ENCODE data around the gene ANXA2.

The ANXA2 gene

GRCh38 chr15:60370105-60370868 lies 27.5 kb downstream of the ANXA2 start:
- no peak for DNase-seq (ENCODE audit: low spot score)

- DNase-seq (ENCODE audit: low spot score) = no peak
These were observed 28.1 kb downstream of the ANXA2 start for GRCh38 chr15:60369696-60370095.

GRCh38 chr15:60364612-60364924 lies 33.2 kb downstream of the ANXA2 start:
- no peak for DNase-seq (ENCODE audit: low spot score)

GRCh38 chr15:60363903-60364611 lies 33.7 kb downstream of the ANXA2 start:
- no peak for DNase-seq (ENCODE audit: low spot score)

- DNase-seq (ENCODE audit: low spot score) = no peak
These were observed 34.7 kb downstream of the ANXA2 start for GRCh38 chr15:60363087-60363549.

- no peak for DNase-seq (ENCODE audit: low spot score)
These were observed 35.3 kb downstream of the ANXA2 start for GRCh38 chr15:60362321-60363086.

- DNase-seq (ENCODE audit: low spot score) = peak; percentile 74
These were observed 38.0 kb downstream of the ANXA2 start for GRCh38 chr15:60359738-60360137.

GRCh38 chr15:60358935-60359682 lies 38.7 kb downstream of the ANXA2 start:
- peak; percentile 31 for DNase-seq (ENCODE audit: low spot score)

GRCh38 chr15:60356832-60357231 lies 41.0 kb downstream of the ANXA2 start:
- no peak for DNase-seq (ENCODE audit: low spot score)

GRCh38 chr15:60355148-60355857 lies 42.5 kb downstream of the ANXA2 start:
- no peak for DNase-seq (ENCODE audit: low spot score)

- no peak for DNase-seq (ENCODE audit: low spot score)
These were observed 44.4 kb downstream of the ANXA2 start for GRCh38 chr15:60353245-60353920.

- no peak for DNase-seq (ENCODE audit: low spot score)
These were observed 45.3 kb downstream of the ANXA2 start for GRCh38 chr15:60352525-60352924.

GRCh38 chr15:60351066-60351465 lies 46.7 kb downstream of the ANXA2 start:
- peak; percentile 34 for DNase-seq (ENCODE audit: low spot score)

GRCh38 chr15:60350108-60350507 lies 47.7 kb downstream of the ANXA2 start:
- DNase-seq (ENCODE audit: low spot score) = no peak

GRCh38 chr15:60349589-60349988 lies 48.2 kb downstream of the ANXA2 start:
- DNase-seq (ENCODE audit: low spot score) = no peak

- DNase-seq (ENCODE audit: low spot score) = no peak
These were observed 50.2 kb downstream of the ANXA2 start for GRCh38 chr15:60347480-60348049.

GRCh38 chr15:60346653-60347052 lies 51.1 kb downstream of the ANXA2 start:
- no peak for DNase-seq (ENCODE audit: low spot score)

GRCh38 chr15:60346077-60346476 lies 51.7 kb downstream of the ANXA2 start:
- DNase-seq (ENCODE audit: low spot score) = no peak

GRCh38 chr15:60345598-60345997 lies 52.2 kb downstream of the ANXA2 start:
- no peak for DNase-seq (ENCODE audit: low spot score)

- no peak for DNase-seq (ENCODE audit: low spot score)
These were observed 52.8 kb downstream of the ANXA2 start for GRCh38 chr15:60344987-60345386.

- no peak for DNase-seq (ENCODE audit: low spot score)
These were observed 53.3 kb downstream of the ANXA2 start for GRCh38 chr15:60344461-60344860.
